Esophagus squamous epithelium (tissue), 5 donors: ENCODE data around the gene MRPL2. TPM values are rescaled to one million over a fixed set of nuclear protein-coding genes. Genes with fewer than 3 reads are reported as not detected.

Experiments
- DNase-seq: peaks from one replicate; lab custom pipeline; 2025; lab: John Stamatoyannopoulos, UW
- H3K27ac ChIP-seq, 4 donors: fragments of 200-600 bp; sonication (generic); one replicate each; pipeline ENCODE4 v1.5.1; 2016 to 2019; ENCODE audit warnings: mild to moderate bottlenecking in 1 of 4
- H3K27me3 ChIP-seq, 4 donors: fragments of 200-600 bp; sonication (generic); 1 replicate in 3 of 4; 2 replicates in 1 of 4; pipeline versions ENCODE4 v1.5.1 to v1.6.0; 2017 to 2021; ENCODE audit warnings: antibody characterized with exemption in 1 of 4
- H3K36me3 ChIP-seq, 3 donors: fragments of 200-600 bp; sonication (generic); one replicate each; pipeline ENCODE4 v1.5.1; 2016 to 2019
- H3K4me1 ChIP-seq, 3 donors: fragments of 200-600 bp; sonication (generic); one replicate each; pipeline ENCODE4 v1.5.1; 2017 to 2019
- H3K4me3 ChIP-seq, 4 donors: fragments of 200-600 bp; sonication (generic); 1 replicate in 3 of 4; 2 replicates in 1 of 4; pipeline ENCODE4 v1.5.1; 2016 to 2019; ENCODE audit warnings: mild to moderate bottlenecking in 2 of 4, moderate library complexity in 1 of 4
- H3K9me3 ChIP-seq, 3 donors: fragments of 200-600 bp; sonication (generic); one replicate each; pipeline ENCODE4 v1.5.1; 2016 to 2019
- CTCF ChIP-seq, 6 experiments: fragments of 450-650 bp in 4 of 6; fragments of 200-600 bp in 2 of 6; sonication (generic) in 2 of 6; IDR thresholded peaks; one replicate each; pipeline ENCODE4 v1.5.1; 2016 to 2019; ENCODE audit warnings: antibody characterized with exemption in 6 of 6, mild to moderate bottlenecking in 4 of 6, moderate library complexity in 4 of 6
- POLR2A ChIP-seq, 4 donors: fragments of 450-650 bp; IDR thresholded peaks; one replicate each; pipeline ENCODE4 v1.6.1; 2017; ENCODE audit warnings: antibody characterized with exemption in 4 of 4, mild to moderate bottlenecking in 4 of 4, moderate library complexity in 3 of 4
- WGBS, 2 donors: methylation state at CpG; one replicate each; pipeline ENCODE4 v1.1.5; 2018; 5-methylcytosine and 5-hydroxymethylcytosine counted together
- intact Hi-C: fragments of 100-400 bp; cut with DNase I; formaldehyde crosslinking; loops from one replicate; pipeline ENCODE4 v1.15.0; 2022
- total RNA-seq, 4 donors: library from RNA; depleted of rRNA; stranded (reverse); fragments of >200 nt; gene quantifications; one replicate each; pipeline ENCODE4 v1.1.0, GENCODE V29; 2016
- donor health status: DM: yes; HTN: yes; CAD: no.

Gene MRPL2
- total RNA-seq, 4 donors from 2014 or later: 23.3 to 29.1 (median 24.5) TPM

- no peak overlapping the region for H3K4me3 ChIP-seq
Measured at GRCh38 chr6:43089874-43090558, 30.8 kb upstream of the MRPL2 start.

GRCh38 chr6:43089467-43089866 is 30.2 kb upstream of the MRPL2 start:
- no peaks in the 10 kb centered on the region for H3K9me3 ChIP-seq
- no peak overlapping the region for H3K4me3 ChIP-seq
- no peak for DNase-seq
- H3K4me1 ChIP-seq: peaks cover 17 to 85% (median 40%) of the 10 kb centered on the region in 3 donors
- intact Hi-C loops: no loop called here
- H3K27ac ChIP-seq: peak overlapping the region; percentile 75 to 85 (median 82)
- no peak for TF ChIP-seq POLR2A (IDR thresholded peaks at IDR 0.05)
- TF ChIP-seq CTCF (IDR thresholded peaks at IDR 0.05): no peak
- 44 to 47% methylated on average over 3 of the region's 4 CpGs for WGBS, 2 donors
- H3K27me3 ChIP-seq: no peaks in the 10 kb centered on the region
- no peaks in the 10 kb centered on the region for H3K36me3 ChIP-seq

More at GRCh38 chr6:43089874-43090558, 30.8 kb upstream of the MRPL2 start:
- intact Hi-C loops: no loop called here
- no peaks in the 10 kb centered on the region for H3K27me3 ChIP-seq
- DNase-seq: no peak
- TF ChIP-seq CTCF (IDR thresholded peaks at IDR 0.05): no peak
- no peak for TF ChIP-seq POLR2A (IDR thresholded peaks at IDR 0.05)
- H3K27ac ChIP-seq: peak overlapping the region; percentile 75 to 85 (median 82)
- H3K36me3 ChIP-seq: no peaks in the 10 kb centered on the region
- 36 to 40% methylated on average over 5 to 7 of the region's 8 CpGs for WGBS, 2 donors
- no peaks in the 10 kb centered on the region for H3K9me3 ChIP-seq
- peaks cover 17 to 90% (median 45%) of the 10 kb centered on the region in 3 donors for H3K4me1 ChIP-seq

- intact Hi-C loops: no loop called here
- no peaks in the 10 kb centered on the region for H3K27me3 ChIP-seq
- 33 to 71% methylated on average over 3 to 4 of the region's 4 CpGs for WGBS, 2 donors
- no peaks in the 10 kb centered on the region for H3K9me3 ChIP-seq
- H3K4me1 ChIP-seq: peaks cover 17 to 77% (median 35%) of the 10 kb centered on the region in 3 donors
- peak overlapping the region; percentile 75 to 85 (median 82) for H3K27ac ChIP-seq
- no peak overlapping the region for H3K4me3 ChIP-seq
- no peaks in the 10 kb centered on the region for H3K36me3 ChIP-seq
- no peak for TF ChIP-seq CTCF (IDR thresholded peaks at IDR 0.05)
- TF ChIP-seq POLR2A (IDR thresholded peaks at IDR 0.05): peak in 1 of 4 donors; percentile 5
- no peak for DNase-seq
Measured at GRCh38 chr6:43088654-43089056, 29.4 kb upstream of the MRPL2 start.

- Histone ChIP-seq H3K36me3 (no peaks in the 10 kb centered on the region), H3K4me1 (peaks cover 17 to 65% (median 32%) of the 10 kb centered on the region in 3 donors), H3K4me3 (no peak overlapping the region), H3K27ac (no peak overlapping the region), H3K9me3 (no peaks in the 10 kb centered on the region), H3K27me3 (no peaks in the 10 kb centered on the region)
- 62% methylated on average over 2 of the region's 8 CpGs; no CpG with 5 or more reads in 1 of the 2 donors for WGBS, 2 donors
- no peak for TF ChIP-seq POLR2A (IDR thresholded peaks at IDR 0.05)
- TF ChIP-seq CTCF (IDR thresholded peaks at IDR 0.05): no peak
- no peak for DNase-seq
- intact Hi-C loops: no loop called here
Measured at GRCh38 chr6:43086022-43086658, 26.9 kb upstream of the MRPL2 start.
